K562 treated with DMSO at 1 percent for 24 hours (cell line): ENCODE measurements around the gene AQP4. TPM values are rescaled to one million over a fixed set of nuclear protein-coding genes. Genes with fewer than 3 reads are reported as not detected.

ENCODE experiments used
- total RNA-seq: library from RNA; unstranded; fragments of 300-600 nt; gene quantifications from 2 replicates; pipeline ENCODE4 v1.2.3, GENCODE V29; 2022; ENCODE audit warnings: low read depth; ENCODE audit not compliant: insufficient read depth

The AQP4 gene
- total RNA-seq, result not detected in 2 replicates

GRCh38 chr18:26865557-26865956 lies at the start of gene AQP4:
TSS of gene AQP4 (minus strand) at chr18:26865707. CDS start at chr18:26865689, 18 bp downstream.

